HG02938 (cell line): Measurements from ENCODE around the gene CD300LD.

Experiments used
- ATAC-seq: cut with Tn5 transposase; IDR thresholded peaks from one replicate; pipeline ENCODE4 v1.9.1; 2021; ENCODE audit warnings: mild to moderate bottlenecking, moderate library complexity; ENCODE audit not compliant: unreplicated experiment

Gene CD300LD

DNA sequence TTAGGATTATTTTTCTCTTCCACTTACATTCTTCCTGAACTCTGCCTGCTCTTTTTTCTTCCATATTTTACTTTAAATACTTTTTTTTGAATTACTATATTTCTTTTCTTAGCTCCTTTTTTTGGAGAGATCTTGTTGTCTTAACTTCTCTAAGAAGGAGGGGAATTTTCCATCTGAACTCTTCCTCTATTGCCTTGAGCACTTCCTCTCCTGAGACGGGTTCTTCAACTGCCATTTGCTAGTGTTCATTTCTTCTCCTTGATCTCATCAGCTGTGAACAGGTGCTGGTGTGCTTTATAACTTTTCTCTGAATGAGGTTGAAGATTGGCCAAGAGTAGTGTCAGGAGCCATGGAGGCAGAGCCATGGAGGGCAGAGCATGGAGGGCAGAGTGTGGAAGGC, 15.1 kb upstream of the CD300LD start:
- ATAC-seq: no peak

DNA sequence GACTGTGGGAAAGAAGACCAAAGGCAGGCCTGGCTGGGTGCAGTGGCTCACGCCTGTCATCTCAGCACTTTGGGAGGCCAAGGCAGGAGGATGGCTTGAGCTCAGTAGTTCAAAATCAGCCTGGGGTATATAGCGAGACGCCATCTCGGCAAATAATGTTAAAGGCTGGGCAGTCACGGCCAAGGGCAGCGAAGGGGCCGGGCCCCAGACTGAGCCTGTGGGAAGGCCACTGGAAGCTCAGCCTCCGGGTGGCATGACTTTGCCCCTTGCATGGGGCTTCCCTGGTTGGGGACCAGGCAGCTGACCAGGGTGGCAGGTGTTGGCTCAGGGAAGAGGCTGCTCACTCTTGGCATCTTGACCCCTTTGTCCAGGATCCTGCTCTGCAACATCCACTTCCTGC, 14.0 kb upstream of the CD300LD start:
- no peak for ATAC-seq

DNA sequence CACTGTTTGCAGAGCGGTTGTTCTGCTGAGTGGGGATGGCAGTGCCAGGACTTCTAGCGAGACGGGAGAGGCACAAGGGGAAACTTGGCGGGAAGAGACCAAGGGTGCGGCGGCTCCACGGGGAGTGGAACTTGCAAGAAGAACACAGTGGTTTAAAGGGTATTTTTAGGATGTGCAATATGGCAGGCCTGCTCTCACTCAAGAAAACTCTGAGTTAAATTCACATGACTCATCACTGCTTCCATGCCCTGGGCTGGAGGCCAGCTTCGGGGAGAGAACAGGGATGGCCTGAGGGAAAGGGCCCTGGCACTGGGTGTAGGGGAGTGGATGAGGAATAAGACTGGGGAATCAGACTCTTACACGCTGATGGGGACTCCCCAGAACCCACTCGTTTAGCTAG, 13.3 kb upstream of the CD300LD start:
- ATAC-seq: no peak

DNA sequence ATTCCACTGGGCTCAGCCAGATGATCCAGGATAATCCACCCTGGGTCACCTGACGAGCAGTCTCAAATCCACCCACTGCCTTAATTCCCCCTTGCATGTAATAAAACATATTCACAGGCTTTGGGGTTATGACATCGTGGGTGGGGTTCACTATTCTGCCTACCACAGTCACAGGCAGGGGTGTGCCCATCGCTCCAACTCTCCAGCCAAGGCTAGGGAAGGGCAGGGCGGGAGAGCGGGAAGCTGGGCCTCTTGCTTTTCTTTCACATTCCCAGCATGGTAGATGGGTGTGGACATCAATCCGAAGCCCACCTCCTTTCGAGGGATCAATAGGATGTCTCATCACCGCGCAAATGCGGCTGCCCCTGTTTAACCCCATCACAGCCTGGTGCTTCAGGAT, 12.7 kb upstream of the CD300LD start:
- no peak for ATAC-seq

DNA sequence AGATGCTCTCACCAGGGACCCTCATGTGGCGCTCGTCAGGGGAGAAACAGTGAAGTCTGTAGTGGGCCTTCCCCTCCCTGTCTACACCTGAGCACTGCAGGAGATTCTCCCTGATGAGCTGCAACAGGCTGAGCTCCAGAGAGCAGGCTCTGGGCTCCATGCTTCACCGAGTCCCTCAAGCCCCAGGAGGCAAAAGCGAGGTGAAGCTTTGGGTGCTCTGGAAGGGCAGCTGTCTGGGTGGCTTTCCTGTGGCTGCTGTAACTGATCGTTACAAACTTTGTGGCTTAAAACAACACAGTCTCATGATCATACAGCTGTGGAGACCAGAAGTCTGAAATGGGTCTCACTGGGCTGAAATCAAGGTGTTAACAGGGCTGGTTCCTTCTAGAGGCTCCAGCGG, 12.1 kb upstream of the CD300LD start:
- no peak for ATAC-seq

DNA sequence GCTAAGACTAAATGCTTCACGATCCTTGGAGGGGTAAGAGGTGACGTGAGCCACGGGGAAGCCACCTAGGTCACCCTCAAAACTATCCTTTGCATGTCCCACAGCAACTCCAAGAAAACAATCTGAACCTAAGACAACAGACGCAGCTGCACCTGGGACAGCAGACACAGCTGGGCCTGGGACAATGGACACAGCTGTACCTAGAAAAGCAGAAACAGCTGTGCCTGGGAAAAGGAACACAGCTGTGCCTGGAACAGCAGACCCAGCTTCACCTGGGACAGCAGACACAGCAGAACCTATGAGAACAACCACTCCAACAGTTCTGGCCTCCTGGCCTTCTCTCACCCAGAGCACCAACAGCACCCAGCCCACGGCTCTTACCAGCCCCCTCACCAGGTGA, 11.7 kb upstream of the CD300LD start:
- ATAC-seq: no peak

DNA sequence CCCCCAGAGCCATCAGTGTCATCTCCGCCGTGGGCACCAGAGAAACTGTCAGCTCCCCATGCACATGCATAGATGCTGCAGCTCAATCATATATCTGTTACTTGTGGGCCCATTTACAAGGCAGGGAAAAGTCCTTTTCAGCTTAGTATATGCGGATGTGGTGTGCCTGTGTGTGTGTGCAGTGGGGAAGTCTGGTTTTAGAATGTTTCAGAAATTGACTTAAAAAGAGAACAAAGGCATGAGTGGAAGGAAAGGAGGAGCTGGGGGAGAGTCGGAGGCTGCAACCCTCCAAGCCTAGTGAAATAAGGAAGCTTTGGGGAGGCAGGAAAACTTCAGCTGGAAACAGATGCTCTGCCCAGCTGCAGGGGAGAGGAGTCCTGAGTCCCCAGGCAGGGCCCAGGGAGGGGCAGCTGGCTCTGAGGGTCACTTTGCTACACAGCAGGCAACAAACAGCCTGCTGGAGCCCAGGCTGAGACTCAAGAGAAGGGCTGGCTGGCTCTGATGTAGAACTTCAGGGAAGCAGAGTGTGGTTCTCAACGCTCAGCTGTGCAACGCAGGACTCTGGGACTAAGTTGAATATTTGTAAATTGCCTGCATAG, 11.1 kb upstream of the CD300LD start:
- ATAC-seq: no peak

DNA sequence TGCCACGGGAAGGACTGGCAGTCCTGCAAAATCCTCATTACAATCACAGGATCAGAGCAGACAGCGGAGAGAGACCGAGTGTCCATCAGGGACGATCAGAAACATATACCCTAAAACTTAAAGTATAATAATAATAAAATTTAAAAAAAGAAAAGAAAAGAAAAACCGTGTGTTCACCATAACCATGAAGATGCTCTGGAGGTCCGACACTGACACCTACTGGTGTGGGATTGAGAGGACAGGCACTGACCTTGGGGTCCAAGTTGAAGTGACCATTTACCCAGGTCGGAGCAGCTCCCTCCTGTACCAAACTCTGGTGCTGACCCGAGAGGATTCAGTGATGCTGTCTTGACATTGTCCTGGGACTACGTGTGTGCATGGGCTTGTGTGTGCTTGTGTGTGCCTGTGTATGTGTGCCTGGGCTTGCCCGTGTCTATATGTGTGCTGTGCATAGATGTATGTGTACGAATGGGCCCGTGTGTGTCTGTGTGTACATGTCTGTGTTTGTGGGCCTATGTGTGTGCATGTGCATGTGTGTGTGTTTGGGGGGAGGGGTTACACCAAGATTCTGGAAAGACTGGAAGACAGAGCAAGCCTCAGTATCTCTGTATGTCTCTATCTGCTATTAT, 10.0 kb upstream of the CD300LD start:
- no peak for ATAC-seq

DNA sequence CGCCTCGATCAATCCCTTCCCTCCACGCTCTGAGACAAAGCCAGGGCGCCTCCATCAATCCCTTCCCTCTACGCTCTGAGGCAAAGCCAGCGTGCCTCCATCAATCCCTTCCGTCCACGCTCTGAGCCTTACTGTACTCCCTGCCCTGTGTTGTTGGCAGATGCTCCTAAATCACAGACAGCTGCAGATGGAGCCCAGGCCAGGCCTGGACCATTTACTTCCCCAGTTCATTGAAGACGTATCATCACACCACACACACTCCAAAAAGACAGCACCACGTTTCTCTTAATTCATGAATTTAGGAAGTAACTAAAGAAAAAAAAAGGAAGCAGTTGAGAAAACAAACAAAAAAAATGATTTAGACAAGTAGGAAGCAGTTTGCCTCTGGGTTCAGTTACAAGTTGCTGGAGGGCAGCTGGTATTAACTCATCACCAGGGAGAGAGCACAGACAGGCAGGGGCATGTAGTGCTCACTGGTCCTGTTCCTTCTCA, 7.4 kb upstream of the CD300LD start:
- no peak for ATAC-seq

DNA sequence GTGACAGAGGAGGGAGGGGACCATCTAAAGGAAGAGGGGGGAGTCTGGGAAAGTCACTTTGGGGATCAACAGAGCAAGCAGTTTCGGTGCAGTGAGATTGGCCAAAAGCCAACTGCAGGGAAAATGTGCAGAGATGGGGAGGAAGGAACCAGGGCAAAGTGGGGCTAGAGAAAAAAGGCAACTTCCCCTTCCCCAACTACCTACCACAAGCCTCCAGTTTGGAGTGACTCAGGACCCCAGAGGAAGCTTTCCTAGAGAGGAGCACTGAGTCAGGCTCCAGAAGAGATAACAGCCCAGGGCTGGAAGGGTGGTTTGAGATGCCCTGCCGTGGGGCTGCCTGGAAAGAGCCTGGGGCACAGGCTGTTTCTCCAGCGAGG, 6.9 kb upstream of the CD300LD start:
- ATAC-seq: no peak

DNA sequence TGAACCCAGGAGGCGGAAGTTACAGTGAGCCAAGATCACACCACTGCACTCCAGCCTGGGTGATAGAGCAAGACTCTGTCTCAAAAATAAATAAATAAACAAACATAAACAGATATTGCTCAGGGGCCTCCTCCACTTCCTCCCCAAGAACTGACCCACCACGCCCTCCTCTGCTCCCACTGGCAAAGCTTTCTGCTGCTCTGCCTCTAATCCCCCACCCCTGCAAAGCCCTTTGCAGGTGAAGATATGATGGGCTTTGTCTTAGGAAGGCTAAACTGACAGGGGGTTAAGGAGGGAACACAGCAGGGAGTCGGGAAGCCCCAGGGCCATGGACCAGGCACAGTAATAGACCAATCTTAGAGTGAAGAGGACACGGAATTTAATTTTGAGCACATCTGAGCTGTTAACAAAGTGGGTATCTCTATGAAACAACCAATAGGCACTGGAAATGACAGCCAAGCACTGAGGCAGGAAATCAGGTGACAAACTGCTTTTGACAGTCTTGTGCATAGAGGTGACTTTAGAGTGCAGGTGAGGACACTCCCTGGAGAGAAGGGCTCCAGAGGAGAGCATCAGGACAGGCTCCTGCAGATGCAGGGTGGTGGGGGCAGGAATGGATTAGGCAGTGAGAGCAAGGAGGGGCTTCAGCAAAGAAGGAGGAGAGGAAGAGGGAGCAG, 6.4 kb upstream of the CD300LD start:
- no peak for ATAC-seq

DNA sequence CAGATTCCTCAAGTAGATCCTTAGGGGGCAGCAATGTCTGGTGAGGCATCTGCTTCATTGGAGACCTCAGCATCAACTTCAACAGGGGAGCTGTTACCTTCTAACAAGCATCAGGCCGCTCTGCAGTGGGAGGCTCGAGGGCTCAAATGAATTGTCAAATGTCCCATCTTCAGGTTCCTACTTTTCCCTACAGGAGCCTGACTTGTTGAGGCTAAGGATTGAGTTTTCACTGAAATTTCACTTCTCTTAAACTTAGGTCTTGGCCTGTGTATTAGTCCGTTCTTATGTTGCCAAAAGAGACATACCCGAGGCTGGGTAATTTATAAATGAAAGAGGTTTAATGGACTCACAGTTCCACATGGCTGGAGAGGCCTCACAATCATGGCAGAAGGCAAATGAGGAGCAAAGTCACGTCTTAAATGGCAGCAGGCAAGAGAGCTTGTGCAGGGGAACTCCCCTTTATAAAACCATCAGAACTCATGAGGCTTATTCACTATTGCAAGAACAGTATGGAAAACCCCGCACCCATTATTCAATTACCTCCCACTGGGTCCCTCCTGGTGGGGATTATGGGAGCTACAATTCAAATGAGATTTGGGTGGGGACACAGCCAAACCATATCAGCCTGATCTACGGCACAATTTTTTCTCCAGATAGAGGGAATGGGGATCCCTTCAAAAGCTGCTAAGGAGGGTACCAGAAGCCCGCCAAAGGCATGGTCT, 5.1 kb upstream of the CD300LD start:
- no peak for ATAC-seq

DNA sequence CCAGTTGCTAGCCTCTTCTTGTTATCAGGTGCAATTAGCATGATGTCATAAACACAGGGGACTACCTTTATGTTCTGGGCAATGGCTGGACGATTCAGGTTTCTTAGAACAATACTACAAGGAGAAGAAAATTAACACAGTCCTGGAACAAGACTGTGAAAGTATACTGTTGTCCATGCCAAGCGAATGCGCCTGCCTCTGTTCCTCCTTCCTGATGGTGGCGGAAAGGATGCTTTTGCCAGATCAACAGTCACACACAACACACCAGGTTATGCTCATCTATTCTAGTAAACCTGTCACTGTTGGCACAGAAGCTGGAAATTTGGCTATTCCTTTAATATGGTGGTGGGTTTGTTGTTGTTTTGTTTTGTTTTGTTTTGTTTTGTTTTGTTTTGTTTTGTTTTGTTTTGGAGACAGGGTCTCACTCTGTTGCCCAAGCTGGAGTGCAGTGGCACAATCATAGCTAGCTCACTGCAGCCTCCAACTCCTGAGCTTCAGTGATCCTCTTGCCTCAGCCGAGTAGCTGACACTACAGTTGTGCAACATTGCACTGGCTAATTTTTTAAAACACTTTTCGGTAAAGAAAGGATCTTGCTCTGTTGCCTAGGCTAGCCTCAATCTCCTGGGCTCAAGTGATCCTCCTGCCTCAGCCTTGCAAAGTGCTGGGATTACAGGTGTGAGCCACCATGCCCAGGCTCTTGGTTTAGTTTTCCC, 3.1 kb upstream of the CD300LD start:
- ATAC-seq: no peak

DNA sequence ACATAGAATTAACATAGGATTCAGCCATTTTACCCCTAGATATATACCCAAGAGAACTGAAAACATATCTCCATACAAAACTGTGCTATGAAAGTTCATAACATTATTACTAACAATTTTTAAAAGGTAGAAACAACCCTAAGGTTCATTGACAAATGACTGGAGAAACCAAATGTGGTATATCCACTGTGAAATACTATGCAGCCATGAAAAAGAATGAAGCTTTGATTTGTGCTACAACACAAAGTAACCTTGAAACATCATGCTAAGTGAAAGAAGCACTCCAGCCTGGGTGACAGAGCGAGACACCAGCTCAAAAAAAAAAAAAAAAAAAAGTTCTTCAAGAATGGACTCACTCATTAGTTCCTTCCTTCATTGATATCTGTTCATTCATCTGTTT, 580 bp downstream of the CD300LD start:
- no peak for ATAC-seq

DNA sequence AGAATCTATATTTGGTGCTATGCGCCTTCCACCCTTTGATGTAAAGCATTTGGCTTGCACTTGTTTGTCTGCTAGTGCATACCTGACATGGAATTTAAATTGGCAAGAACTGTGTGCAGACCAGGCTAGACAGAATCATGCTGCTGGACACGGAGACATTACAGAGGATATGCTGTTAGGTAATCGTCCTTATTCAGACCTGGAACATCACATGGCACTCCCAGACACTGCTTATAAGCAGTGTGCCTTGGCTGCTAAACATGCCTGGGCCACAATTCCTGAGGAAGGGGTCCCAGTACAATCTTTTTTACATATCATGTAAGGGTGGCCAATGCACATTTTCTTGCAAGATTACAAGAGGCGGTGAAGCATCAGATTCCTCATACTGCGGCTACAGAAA, 6.4 kb downstream of the CD300LD start:
- ATAC-seq: no peak

DNA sequence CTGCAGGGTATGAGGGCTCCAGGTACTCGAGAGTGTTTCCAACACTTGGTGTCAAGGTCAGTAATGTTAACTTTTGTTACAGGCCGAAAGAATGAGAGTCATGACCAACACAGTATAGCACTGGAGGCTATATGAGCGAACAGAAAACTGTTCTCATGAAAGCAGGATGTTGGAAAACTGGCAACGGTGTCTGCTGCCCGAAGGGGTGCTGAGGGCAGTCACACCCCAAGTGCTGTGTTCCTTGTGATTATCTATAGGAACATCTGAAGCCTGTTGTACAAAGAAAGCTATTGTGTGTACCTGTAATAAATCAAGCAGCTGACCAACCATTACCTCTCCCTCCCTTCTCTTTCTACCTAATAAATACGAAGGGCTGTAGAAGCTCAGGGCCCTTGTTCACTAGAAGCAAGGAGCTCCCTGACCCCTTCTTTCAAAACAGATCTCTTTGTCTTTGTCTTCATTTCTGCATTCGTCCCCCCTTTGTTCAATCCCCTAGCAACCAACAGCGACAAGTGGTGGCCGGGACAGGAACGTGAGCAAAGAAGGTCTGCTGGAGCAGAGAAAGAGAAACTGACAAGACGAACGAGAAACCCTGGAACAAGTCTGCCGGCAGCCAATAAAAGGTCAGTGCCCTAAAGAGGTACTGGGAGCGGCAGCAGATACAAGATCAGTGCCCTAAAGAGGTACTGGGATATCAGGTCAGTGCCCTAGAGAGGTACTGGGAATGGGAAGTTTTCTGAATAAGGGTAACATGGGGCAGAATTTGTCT, 7.6 kb downstream of the CD300LD start:
- no peak for ATAC-seq

DNA sequence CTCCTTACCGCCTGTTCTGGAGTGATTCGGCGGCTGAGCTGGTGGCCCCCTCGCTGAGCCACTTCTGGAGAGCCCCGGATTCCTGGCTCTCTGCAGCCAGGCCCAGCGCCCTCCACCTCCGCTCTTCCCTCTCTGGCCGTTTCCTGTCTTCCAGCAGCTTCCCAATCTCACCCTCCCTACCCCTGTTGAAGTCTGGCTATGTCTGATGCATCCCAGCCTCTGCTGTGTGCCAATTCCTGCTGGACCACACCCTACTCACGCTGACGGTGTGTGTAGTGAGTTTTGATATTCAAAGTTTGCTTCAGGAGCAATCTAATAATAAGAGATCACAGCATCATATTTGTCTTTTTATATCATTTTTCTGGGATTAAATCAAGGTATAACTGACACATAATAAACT, 9.4 kb downstream of the CD300LD start:
- no peak for ATAC-seq

DNA sequence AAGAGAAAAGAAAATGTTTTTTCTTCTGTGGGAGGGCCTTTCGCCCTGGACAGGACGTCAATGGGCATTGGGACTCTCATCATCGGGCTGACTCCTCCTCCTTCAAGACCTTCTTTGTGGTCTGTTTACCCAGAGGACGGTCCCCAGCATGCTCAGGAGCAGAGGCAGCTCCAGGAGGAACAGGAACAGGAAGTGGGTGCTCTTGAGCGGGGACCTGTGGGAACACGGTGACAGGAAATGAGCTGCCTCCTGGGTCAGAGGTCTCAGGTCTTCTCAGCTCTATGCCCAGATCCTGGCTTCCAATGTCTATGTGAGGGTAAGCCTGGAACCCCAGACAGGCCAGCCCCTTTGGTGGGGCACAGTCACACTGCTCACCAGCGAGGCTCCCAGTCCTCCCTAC, 12.2 kb downstream of the CD300LD start:
- no peak for ATAC-seq

DNA sequence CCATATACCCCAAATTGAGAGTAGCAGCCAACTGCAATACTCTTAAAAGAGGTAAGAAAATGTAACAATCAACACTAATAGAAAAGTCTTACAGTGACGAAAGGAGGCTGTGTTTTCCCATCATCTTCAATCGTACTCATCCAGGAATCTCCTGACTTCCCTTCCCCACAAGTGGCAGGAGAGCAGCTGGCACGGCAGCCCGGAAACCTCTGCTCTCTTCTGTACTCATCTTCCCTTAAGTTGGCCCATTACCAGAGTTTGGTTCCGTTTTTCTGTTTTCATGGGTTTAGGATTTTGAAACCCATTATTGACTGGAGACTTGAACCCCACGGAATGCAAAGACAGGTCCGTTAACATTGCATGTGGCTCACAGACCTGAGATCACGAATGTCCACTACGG, 13.1 kb downstream of the CD300LD start:
- ATAC-seq: no peak

DNA sequence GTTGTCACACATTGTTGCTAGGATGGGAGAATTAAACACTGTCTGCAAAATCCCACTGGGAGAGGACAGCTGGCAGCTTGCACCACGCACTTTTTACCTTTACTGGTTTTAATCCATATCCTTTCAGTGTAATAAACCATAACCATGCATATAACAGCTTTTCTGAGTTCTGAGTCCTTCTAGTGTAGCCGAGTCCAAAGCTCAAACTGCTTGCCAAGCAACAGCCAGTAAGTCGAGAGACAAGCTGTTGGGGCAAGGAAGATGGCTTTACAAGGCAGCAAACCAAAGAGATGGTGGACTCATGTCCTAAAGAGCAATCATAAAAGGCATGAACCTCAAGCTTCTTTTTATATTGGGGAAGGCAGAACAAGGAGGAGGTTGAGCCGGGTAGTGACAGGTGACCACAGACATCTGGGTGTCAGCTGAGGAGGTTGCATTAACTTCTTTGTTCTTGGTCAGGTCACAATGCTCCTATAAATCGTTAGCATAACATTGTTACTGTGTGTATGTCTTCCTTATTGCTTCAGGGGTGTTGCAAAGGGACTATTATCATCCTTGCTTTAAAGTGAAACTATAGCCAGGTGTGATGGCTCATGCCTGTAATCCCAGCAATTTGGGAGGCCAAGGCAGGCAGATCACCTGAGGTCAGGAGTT, 17.5 kb downstream of the CD300LD start:
- no peak for ATAC-seq
